Measurements from ENCODE around the gene FRMD5.
A peak's percentile ranks its signal among the peaks of the same experiment; 100 is the strongest.
"Not testable (repeated sequence)": the region's sequence is repeated elsewhere in the genome, so short reads cannot be mapped to it uniquely, and the experiment has no call there.

FRMD5 gene

GRCh38 chr15:44087578-44088465, 107.2 kb downstream of the FRMD5 start:
- DNase-seq: no peak

- no peak for DNase-seq
Measured at GRCh38 chr15:44084770-44085169, 110.3 kb downstream of the FRMD5 start.

GRCh38 chr15:44084171-44084570, 110.9 kb downstream of the FRMD5 start:
- no peak for DNase-seq

- DNase-seq: no peak
Measured at GRCh38 chr15:44082558-44083157, 112.4 kb downstream of the FRMD5 start.

- DNase-seq: no peak
Measured at GRCh38 chr15:44081026-44082013, 113.8 kb downstream of the FRMD5 start.

- DNase-seq: no peak
Measured at GRCh38 chr15:44075535-44075934, 119.5 kb downstream of the FRMD5 start.

GRCh38 chr15:44069489-44069888, 125.6 kb downstream of the FRMD5 start:
- no peak for DNase-seq

- DNase-seq: no peak
Measured at GRCh38 chr15:44068347-44068746, 126.7 kb downstream of the FRMD5 start.

- DNase-seq: peak; percentile 9
Measured at GRCh38 chr15:44066211-44066827, 128.8 kb downstream of the FRMD5 start.

GRCh38 chr15:44064706-44065105, 130.4 kb downstream of the FRMD5 start:
- DNase-seq: no peak

- DNase-seq: no peak
Measured at GRCh38 chr15:44058126-44058525, 136.9 kb downstream of the FRMD5 start.

GRCh38 chr15:44045661-44046060, 149.4 kb downstream of the FRMD5 start:
- no peak for DNase-seq

- no peak for DNase-seq
Measured at GRCh38 chr15:44045217-44045616, 149.9 kb downstream of the FRMD5 start.

GRCh38 chr15:44038755-44039191, 156.3 kb downstream of the FRMD5 start:
- DNase-seq: peak; percentile 32

GRCh38 chr15:44035781-44036699, 159.0 kb downstream of the FRMD5 start:
- no peak for DNase-seq

- DNase-seq: no peak
Measured at GRCh38 chr15:44034933-44035624, 160.0 kb downstream of the FRMD5 start.

- DNase-seq: no peak
Measured at GRCh38 chr15:44034334-44034733, 160.7 kb downstream of the FRMD5 start.

- no peak for DNase-seq
Measured at GRCh38 chr15:44033894-44034293, 161.2 kb downstream of the FRMD5 start.

GRCh38 chr15:44032820-44033219, 162.3 kb downstream of the FRMD5 start:
- not testable (repeated sequence) for DNase-seq

- no peak for DNase-seq
Measured at GRCh38 chr15:44029940-44030568, 165.0 kb downstream of the FRMD5 start.

Measured in NCI-H2227 treated with DMSO at 0.1 percent for 48 hours (cell line).